AG04449 (cell line): ENCODE data around the gene CRADD.

Source experiments
- CTCF ChIA-PET: fragments of 350-600 bp; formaldehyde crosslinking; extraction: SDS; loops from one replicate; lab custom pipeline; 2021; ENCODE audit warnings: antibody characterized with exemption; lab: Yijun Ruan, JAX
- POLR2A ChIA-PET: fragments of 400-600, 350-600 bp; formaldehyde crosslinking; extraction: SDS; loops from one replicate; lab custom pipeline; 2020; ENCODE audit warnings: antibody characterized with exemption, inconsistent platforms; lab: Yijun Ruan, JAX
- DNase-seq: peaks from one replicate; pipeline ENCODE4 v3.0.0-alpha.2; 2010; ENCODE audit warnings: low read depth, low spot score
- H3K4me3 ChIP-seq: 2 replicates; pipeline ENCODE4 v1.5.1; 2011; ENCODE audit warnings: low read depth, mild to moderate bottlenecking, control low read depth, low read length
- CTCF ChIP-seq: IDR thresholded peaks from one replicate; pipeline ENCODE4 v1.5.1; 2011; ENCODE audit warnings: mild to moderate bottlenecking, moderate library complexity, low read length, control low read depth, inconsistent platforms; ENCODE audit not compliant: insufficient read depth; ENCODE audit errors: missing control alignments

CRADD gene

GRCh38 chr12:93677195-93678064 lies at the start of gene CRADD:
TSS of gene CRADD (plus strand) at chr12:93677375.
- DNase-seq = peak; percentile 92
- no peak for TF ChIP-seq CTCF
- ChIA-PET POLR2A (interaction anchor here (1.0 kb wide), 1 partner anchor 10 kb away, joined by 3 read pairs; no protein-coding TSS in a partner anchor), CTCF (interaction anchor here (1.0 to 1.5 kb wide), 3 partner anchors 108 to 424 kb away, joined by 3 to 17 read pairs (median 3); no protein-coding TSS in a partner anchor)
- peak within 1 kb of the TSS; percentile 78 for H3K4me3 ChIP-seq

GRCh38 chr12:93632383-93632782 lies 44.8 kb upstream of the CRADD start:
- CTCF ChIA-PET = interaction anchor here (1.0 kb wide), 1 partner anchor 19 kb away, joined by 3 read pairs; no protein-coding TSS in a partner anchor
- no peak for TF ChIP-seq CTCF
- POLR2A ChIA-PET = no interaction called here
- no peak for DNase-seq
- H3K4me3 ChIP-seq = no peak overlapping the region

GRCh38 chr12:93634416-93634815 lies 42.8 kb upstream of the CRADD start:
- TF ChIP-seq CTCF = no peak
- CTCF ChIA-PET = no interaction called here
- H3K4me3 ChIP-seq = no peak overlapping the region

GRCh38 chr12:93636708-93637107 lies 40.5 kb upstream of the CRADD start:
- TF ChIP-seq CTCF = no peak
- CTCF ChIA-PET = no interaction called here
- no peak for DNase-seq
- POLR2A ChIA-PET = no interaction called here
- H3K4me3 ChIP-seq = no peak overlapping the region

More at GRCh38 chr12:93634416-93634815, 42.8 kb upstream of the CRADD start:
- no peak for DNase-seq
- POLR2A ChIA-PET = no interaction called here

GRCh38 chr12:93638095-93638494 lies 39.1 kb upstream of the CRADD start:
- CTCF ChIA-PET = interaction anchor here (0.8 kb wide), 1 partner anchor 10 kb away, joined by 3 read pairs; no protein-coding TSS in a partner anchor
- POLR2A ChIA-PET = no interaction called here
- TF ChIP-seq CTCF = no peak
- DNase-seq = no peak
- no peak overlapping the region for H3K4me3 ChIP-seq

GRCh38 chr12:93638954-93639353 lies 38.2 kb upstream of the CRADD start:
- no peak overlapping the region for H3K4me3 ChIP-seq
- ChIA-PET POLR2A (no interaction called here), CTCF (interaction anchor here (0.6 kb wide), 1 partner anchor 872 kb away, joined by 4 read pairs; no protein-coding TSS in a partner anchor)
- DNase-seq = no peak
- TF ChIP-seq CTCF = no peak
